Measurements from ENCODE around the gene LSM7. TPM values are rescaled to one million over a fixed set of nuclear protein-coding genes. Genes with fewer than 3 reads are reported as not detected.

The LSM7 gene
- total and polyA plus RNA-seq, 2 of the 13 experiments (the other 11 are each of a cell fraction or from before 2014, with no cell fraction given) = 140 to 205 TPM

- peak; percentile 43; the same call in 1 of the 2 replicates for TF ChIP-seq ZNF800 (CRISPR knock-in tag; IDR thresholded peaks at IDR 0.05)
- TF ChIP-seq, protein P1, sequence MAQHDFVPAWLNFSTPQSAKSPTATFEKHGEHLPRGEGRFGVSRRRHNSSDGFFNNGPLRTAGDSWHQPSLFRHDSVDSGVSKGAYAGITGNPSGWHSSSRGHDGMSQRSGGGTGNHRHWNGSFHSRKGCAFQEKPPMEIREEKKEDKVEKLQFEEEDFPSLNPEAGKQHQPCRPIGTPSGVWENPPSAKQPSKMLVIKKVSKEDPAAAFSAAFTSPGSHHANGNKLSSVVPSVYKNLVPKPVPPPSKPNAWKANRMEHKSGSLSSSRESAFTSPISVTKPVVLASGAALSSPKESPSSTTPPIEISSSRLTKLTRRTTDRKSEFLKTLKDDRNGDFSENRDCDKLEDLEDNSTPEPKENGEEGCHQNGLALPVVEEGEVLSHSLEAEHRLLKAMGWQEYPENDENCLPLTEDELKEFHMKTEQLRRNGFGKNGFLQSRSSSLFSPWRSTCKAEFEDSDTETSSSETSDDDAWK (CRISPR knock-in tag; IDR thresholded peaks at IDR 0.05) = no peak
- no peak for TF ChIP-seq ZNF317 (CRISPR knock-in tag; IDR thresholded peaks at IDR 0.05)
- TF ChIP-seq, protein P2, sequence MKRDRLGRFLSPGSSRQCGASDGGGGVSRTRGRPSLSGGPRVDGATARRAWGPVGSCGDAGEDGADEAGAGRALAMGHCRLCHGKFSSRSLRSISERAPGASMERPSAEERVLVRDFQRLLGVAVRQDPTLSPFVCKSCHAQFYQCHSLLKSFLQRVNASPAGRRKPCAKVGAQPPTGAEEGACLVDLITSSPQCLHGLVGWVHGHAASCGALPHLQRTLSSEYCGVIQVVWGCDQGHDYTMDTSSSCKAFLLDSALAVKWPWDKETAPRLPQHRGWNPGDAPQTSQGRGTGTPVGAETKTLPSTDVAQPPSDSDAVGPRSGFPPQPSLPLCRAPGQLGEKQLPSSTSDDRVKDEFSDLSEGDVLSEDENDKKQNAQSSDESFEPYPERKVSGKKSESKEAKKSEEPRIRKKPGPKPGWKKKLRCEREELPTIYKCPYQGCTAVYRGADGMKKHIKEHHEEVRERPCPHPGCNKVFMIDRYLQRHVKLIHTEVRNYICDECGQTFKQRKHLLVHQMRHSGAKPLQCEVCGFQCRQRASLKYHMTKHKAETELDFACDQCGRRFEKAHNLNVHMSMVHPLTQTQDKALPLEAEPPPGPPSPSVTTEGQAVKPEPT (CRISPR knock-in tag; IDR thresholded peaks at IDR 0.05; ENCODE audit: low read depth) = no peak
- TF ChIP-seq GABPA (IDR thresholded peaks at IDR 0.05; ENCODE audit: low read depth, low read length) = no peak
- TF ChIP-seq GABPA (CRISPR knock-in tag; IDR thresholded peaks at IDR 0.05; ENCODE audit: low read depth) = no peak
- no peak for TF ChIP-seq GTF2F1 (IDR thresholded peaks at IDR 0.05; ENCODE audit: low read length)
- TF ChIP-seq, protein P3, sequence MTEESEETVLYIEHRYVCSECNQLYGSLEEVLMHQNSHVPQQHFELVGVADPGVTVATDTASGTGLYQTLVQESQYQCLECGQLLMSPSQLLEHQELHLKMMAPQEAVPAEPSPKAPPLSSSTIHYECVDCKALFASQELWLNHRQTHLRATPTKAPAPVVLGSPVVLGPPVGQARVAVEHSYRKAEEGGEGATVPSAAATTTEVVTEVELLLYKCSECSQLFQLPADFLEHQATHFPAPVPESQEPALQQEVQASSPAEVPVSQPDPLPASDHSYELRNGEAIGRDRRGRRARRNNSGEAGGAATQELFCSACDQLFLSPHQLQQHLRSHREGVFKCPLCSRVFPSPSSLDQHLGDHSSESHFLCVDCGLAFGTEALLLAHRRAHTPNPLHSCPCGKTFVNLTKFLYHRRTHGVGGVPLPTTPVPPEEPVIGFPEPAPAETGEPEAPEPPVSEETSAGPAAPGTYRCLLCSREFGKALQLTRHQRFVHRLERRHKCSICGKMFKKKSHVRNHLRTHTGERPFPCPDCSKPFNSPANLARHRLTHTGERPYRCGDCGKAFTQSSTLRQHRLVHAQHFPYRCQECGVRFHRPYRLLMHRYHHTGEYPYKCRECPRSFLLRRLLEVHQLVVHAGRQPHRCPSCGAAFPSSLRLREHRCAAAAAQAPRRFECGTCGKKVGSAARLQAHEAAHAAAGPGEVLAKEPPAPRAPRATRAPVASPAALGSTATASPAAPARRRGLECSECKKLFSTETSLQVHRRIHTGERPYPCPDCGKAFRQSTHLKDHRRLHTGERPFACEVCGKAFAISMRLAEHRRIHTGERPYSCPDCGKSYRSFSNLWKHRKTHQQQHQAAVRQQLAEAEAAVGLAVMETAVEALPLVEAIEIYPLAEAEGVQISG (CRISPR knock-in tag; IDR thresholded peaks at IDR 0.05) = peak; percentile 69; the same call in 1 of the 2 replicates
- TF ChIP-seq ZNF296 (CRISPR knock-in tag; conservative IDR thresholded peaks at IDR 0.05) = no peak
- TF ChIP-seq ZNF746 (CRISPR knock-in tag; IDR thresholded peaks at IDR 0.05) = no peak
- TF ChIP-seq MEF2D (CRISPR knock-in tag; IDR thresholded peaks at IDR 0.05) = no peak; the same call in 1 of the 2 replicates
- TF ChIP-seq ZNF101 (CRISPR knock-in tag; IDR thresholded peaks at IDR 0.05; ENCODE audit: borderline replicate concordance, low read depth) = no peak
- no peak for TF ChIP-seq ZEB1 (IDR thresholded peaks at IDR 0.05; ENCODE audit: insufficient replicate concordance, low read depth)
- TF ChIP-seq, protein P4, sequence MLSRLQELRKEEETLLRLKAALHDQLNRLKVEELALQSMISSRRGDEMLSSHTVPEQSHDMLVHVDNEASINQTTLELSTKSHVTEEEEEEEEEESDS (CRISPR knock-in tag; IDR thresholded peaks at IDR 0.05; ENCODE audit: borderline replicate concordance) = 0 out of 2 replicates have a peak, but pooled peaks have one; percentile 31
- TF ChIP-seq GABPB1 (CRISPR knock-in tag; IDR thresholded peaks at IDR 0.05) = peak; percentile 85
- no peak for TF ChIP-seq ZNF776 (CRISPR knock-in tag; IDR thresholded peaks at IDR 0.05)
- TF ChIP-seq, protein P5, sequence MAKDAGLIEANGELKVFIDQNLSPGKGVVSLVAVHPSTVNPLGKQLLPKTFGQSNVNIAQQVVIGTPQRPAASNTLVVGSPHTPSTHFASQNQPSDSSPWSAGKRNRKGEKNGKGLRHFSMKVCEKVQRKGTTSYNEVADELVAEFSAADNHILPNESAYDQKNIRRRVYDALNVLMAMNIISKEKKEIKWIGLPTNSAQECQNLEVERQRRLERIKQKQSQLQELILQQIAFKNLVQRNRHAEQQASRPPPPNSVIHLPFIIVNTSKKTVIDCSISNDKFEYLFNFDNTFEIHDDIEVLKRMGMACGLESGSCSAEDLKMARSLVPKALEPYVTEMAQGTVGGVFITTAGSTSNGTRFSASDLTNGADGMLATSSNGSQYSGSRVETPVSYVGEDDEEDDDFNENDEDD (CRISPR knock-in tag; IDR thresholded peaks at IDR 0.05; ENCODE audit: borderline replicate concordance) = peak; percentile 36; the same call in 1 of the 2 replicates
- TF ChIP-seq HNRNPUL1 (IDR thresholded peaks at IDR 0.05; ENCODE audit: low read depth, low read length) = no peak
- TF ChIP-seq, protein P6, sequence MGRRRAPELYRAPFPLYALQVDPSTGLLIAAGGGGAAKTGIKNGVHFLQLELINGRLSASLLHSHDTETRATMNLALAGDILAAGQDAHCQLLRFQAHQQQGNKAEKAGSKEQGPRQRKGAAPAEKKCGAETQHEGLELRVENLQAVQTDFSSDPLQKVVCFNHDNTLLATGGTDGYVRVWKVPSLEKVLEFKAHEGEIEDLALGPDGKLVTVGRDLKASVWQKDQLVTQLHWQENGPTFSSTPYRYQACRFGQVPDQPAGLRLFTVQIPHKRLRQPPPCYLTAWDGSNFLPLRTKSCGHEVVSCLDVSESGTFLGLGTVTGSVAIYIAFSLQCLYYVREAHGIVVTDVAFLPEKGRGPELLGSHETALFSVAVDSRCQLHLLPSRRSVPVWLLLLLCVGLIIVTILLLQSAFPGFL (CRISPR knock-in tag; IDR thresholded peaks at IDR 0.05) = no peak
These were observed at the start of gene LSM7, which contains the start of gene SPPL2B (continued) for GRCh38 chr19:2328401-2329148.

All from HepG2 (cell line).